HL-60 (cell line): ENCODE measurements around the gene ANKRD44.

Source experiments
- DNase-seq, 2 experiments: peaks; one replicate each; pipeline ENCODE4 v3.0.0-alpha.2; 2010 to 2020; ENCODE audit warnings: low read depth in 1 of 2, low spot score in 1 of 2
- H3K27ac ChIP-seq: fragments of 250-450 bp; sonication (Bioruptor Pico); replicated peaks from 2 replicates; pipeline ENCODE4 v1.5.1; 2020; ENCODE audit warnings: mild to moderate bottlenecking, moderate library complexity
- H3K27me3 ChIP-seq: fragments of 250-450 bp; sonication (Bioruptor Pico); 2 replicates; pipeline ENCODE4 v1.5.1; 2021; ENCODE audit warnings: mild to moderate bottlenecking, moderate library complexity; ENCODE audit not compliant: insufficient read depth, poor library complexity, severe bottlenecking
- H3K4me3 ChIP-seq: replicated peaks from 2 replicates; pipeline ENCODE4 v1.5.1; 2011; ENCODE audit warnings: mild to moderate bottlenecking, control low read depth, low read length; ENCODE audit not compliant: insufficient read depth
- CTCF ChIP-seq: IDR thresholded peaks from one replicate; pipeline ENCODE4 v1.5.1; 2011; ENCODE audit warnings: low read length, control low read depth, inconsistent platforms; ENCODE audit not compliant: insufficient read depth
- GABPA ChIP-seq: IDR thresholded peaks from 2 replicates; pipeline ENCODE4 v1.6.1; 2012; ENCODE audit warnings: low read depth
- POLR2AphosphoS5 ChIP-seq: IDR thresholded peaks from 2 replicates; pipeline ENCODE4 v1.6.1; 2012; ENCODE audit warnings: low read depth
- REST ChIP-seq: IDR thresholded peaks from 2 replicates; pipeline ENCODE4 v1.6.1; 2012; ENCODE audit warnings: low read depth; ENCODE audit not compliant: insufficient replicate concordance
- SPI1 ChIP-seq: IDR thresholded peaks from 2 replicates; pipeline ENCODE4 v1.6.1; 2012; ENCODE audit warnings: low read depth, mild to moderate bottlenecking, borderline replicate concordance

ANKRD44 gene

GRCh38 chr2:197055045-197055444, 255.5 kb downstream of the ANKRD44 start:
- Histone ChIP-seq H3K27me3 (no peaks in the 10 kb centered on the region), H3K27ac (no peak overlapping the region), H3K4me3 (no peak overlapping the region)
- no peak for TF ChIP-seq REST
- TF ChIP-seq SPI1 = no peak
- TF ChIP-seq GABPA = no peak
- no peak for TF ChIP-seq CTCF
- no peak for TF ChIP-seq POLR2AphosphoS5
- no peak for DNase-seq

GRCh38 chr2:197054437-197054836, 256.1 kb downstream of the ANKRD44 start:
- Histone ChIP-seq H3K4me3 (no peak overlapping the region), H3K27me3 (no peaks in the 10 kb centered on the region), H3K27ac (no peak overlapping the region)
- DNase-seq = no peak
- TF ChIP-seq SPI1 (no peak), REST (no peak), GABPA (no peak), CTCF (no peak), POLR2AphosphoS5 (no peak)

DNA sequence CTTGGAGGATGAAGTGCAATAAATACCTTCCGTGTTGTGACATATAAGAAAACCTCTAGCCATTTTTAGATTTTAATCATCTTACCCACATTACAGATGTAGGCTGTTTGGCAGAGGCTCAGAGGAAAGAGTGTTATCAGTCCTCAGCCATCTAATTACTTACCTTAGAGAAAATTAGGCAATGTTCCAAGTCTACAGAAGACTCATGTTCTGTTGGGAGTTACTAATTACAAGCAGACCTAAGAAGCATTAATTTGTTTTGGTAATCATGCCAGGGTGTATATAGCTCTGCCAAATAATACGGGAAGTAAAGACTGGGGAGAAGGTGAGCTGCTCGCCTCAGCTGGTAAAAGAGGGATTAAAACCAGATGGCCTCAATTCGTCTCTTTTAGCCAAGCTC, 258.2 kb downstream of the ANKRD44 start:
- H3K27me3 ChIP-seq = no peaks in the 10 kb centered on the region
- no peak overlapping the region for H3K27ac ChIP-seq
- DNase-seq = no peak
- no peak overlapping the region for H3K4me3 ChIP-seq
- TF ChIP-seq REST (no peak), POLR2AphosphoS5 (no peak), CTCF (no peak), GABPA (no peak), SPI1 (no peak)
